Esophagus squamous epithelium (tissue), 4 donors: Measurements from ENCODE around the gene RAD51D.

ENCODE experiments used
- CTCF ChIP-seq, 6 experiments: fragments of 450-650 bp in 4 of 6; fragments of 200-600 bp in 2 of 6; sonication (generic) in 2 of 6; IDR thresholded peaks; one replicate each; pipeline ENCODE4 v1.5.1; 2016 to 2019; ENCODE audit warnings: antibody characterized with exemption in 6 of 6, mild to moderate bottlenecking in 4 of 6, moderate library complexity in 4 of 6
- POLR2A ChIP-seq, 4 donors: fragments of 450-650 bp; IDR thresholded peaks; one replicate each; pipeline ENCODE4 v1.6.1; 2017; ENCODE audit warnings: antibody characterized with exemption in 4 of 4, mild to moderate bottlenecking in 4 of 4, moderate library complexity in 3 of 4

- TF ChIP-seq CTCF (IDR thresholded peaks at IDR 0.05), result no peak
- no peak for TF ChIP-seq POLR2A (IDR thresholded peaks at IDR 0.05)
These were observed 66.5 kb downstream of the RAD51D start for GRCh38 chr17:35053204-35053603.
